Activated CD8-positive, alpha-beta memory T cell treated with anti-CD3 and anti-CD28 coated beads, Interleukin-2, amount 50 U/mL, for 24 hours (primary cell): ENCODE results near the gene MCOLN2.
"Not testable (repeated sequence)": the region's sequence is repeated elsewhere in the genome, so short reads cannot be mapped to it uniquely, and the experiment has no call there.

Experiments used
- DNase-seq: peaks from one replicate; pipeline ENCODE4 v3.0.0-alpha.2; 2020; ENCODE audit errors: extremely low read depth

Gene MCOLN2

DNA sequence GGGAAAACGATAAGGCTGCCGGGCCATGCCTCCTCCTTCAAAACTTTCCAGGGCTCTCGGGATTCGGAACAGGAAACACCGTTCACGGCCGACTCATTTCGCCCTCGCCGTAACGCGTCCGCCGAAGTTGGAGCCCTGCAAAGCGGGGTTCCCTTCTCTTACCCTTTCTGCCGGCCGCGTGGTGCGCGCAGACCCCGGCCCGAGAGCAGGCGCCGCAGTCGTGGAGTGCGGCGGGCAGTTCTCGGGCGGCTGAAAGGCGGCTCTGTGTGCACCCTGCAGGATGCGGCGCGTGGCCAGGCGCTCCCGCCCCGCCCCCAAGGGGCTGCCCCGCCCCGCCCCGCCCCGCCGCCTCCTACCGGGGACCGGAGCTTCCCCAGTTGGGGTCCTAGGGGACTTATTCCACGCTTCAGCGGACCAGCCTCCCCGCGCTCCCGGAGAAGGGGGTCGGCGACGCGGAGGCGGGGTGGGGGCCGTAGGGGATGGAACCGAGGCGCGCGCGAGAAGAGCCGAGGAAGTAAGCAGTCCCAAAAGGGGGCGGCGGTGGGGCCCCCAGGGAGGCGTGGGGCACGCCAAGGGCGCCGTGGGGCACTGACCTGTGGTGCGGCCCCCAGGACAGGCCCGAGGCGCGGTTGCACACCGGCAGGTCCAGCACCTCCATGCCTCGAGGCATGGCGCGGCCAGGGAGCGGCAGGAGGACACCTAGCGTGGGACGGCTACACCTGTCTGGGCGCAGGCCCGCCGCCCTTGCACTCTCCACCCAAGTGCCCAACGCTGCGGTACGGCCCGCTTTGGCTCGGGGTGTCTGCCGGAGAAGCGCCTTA lies at the start of gene MCOLN2:
Gene MCOLN2, minus strand, starts transcription at position 268 of the 821 bp plus-strand sequence. Its CDS starts 241 bp downstream, at position 27.
- DNase-seq = no peak

DNA sequence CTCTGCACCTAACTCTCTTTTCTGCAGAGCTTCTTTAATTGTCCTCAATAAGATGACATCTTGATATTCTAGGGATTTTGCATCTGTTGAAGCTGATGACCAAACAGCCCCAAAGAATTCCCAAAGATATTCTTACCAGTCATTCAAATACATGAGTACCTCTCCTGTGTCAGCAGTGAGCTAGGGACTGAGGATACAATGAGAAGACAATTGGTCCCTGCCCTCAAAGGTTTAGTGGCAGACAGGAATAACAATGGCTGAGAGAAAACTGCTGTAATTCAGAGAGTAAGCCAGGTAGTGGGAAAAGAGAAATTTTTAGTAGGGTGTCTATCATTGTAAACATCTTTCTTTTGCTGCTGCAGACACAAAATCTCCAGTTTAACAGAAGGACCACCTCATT lies 45.5 kb upstream of the MCOLN2 start:
- no peak for DNase-seq

- DNase-seq = no peak
These were observed 44.9 kb upstream of the MCOLN2 start for GRCh38 chr1:85041793-85042192.

DNA sequence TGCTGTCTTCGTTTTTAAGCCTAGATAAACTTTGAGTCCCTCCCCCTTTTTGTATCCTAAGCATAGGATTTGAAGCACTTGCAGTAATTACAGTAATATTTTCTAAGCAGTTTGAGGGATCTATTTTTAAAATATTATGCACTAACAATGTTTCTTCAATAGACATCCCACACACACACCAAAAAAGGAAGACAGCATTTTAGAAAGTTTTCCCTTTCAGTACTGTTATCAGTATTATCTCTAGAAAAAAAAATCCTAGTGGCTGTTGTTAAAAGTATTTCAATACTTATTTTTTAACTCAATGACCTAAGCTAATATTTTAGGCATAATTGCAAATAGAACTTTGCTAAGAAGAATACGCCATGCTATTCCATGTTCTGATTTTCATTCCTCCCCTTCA lies 36.3 kb upstream of the MCOLN2 start:
- no peak for DNase-seq

DNA sequence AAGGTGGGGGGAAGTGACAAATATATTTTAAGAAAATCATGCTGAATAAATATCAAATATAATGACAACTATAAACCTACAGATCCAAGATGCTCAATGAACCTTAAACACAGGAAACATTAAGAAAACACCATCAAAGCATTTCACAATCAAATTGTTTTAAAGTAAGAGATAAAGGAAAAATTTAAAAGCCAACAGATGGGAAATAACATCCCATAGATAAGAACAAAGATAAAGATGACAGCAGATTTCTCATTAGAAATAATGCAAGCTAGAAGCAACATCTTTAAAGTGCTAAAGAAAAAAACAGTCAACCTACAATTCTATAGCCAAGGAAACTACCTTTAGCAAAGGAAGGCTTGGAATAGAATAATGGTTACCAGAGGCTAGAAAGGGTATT lies 33.6 kb upstream of the MCOLN2 start:
- no peak for DNase-seq

DNA sequence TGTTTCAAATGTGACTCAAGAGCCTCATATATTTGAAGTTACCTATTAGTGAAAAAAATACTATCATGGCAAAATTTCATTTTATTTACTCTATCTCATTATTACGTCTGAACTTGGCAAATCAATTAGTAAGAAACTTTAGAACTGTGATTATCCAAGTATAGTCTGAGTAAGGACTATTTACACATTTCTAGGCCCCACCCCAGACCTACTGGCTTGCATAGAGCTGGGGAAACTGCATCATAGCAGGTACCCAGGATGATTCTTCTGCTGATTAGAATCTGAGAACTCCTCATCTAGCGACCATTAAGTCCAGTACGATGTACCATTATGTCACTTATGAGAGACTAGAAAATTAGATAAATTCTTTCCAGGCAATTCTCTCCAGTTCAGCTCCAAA lies 31.2 kb upstream of the MCOLN2 start:
- no peak for DNase-seq

DNA sequence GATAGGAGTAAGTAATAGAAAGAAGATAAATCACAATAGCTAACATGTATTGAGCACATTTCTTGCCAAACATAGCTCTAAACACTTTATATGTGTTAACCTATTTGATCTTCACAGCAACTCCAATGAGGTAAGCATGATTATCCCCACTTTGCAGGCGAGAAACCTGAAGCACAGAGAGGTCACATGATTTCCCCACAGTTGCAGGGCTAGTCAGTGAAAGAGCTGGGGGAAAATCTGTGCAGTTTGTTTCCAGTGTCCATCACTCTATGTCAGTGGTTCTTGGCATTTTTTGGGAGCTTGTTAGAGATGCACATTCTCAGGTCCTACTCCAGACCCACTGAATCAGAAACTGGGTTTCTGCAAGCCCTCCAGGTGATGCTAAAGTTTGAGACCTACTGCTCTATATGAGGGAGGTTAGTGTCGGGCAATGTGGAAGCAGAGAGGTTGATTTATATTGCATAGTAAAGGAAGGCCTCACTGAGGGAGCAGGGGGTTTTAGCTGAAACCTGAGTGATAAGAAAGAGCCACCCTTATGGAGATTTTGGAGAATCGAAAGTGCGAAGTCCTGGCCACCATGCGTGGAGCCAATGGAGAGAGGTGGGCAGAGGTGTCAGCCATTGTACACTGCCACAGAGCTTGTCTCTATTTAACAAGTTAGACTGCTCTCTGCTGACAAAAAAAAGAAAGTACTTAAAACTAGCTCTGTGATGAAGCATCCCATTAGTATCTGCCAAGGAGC lies 30.5 kb upstream of the MCOLN2 start:
- DNase-seq = no peak

- no peak for DNase-seq
These were observed 29.0 kb upstream of the MCOLN2 start for GRCh38 chr1:85025940-85026339.

- no peak for DNase-seq
These were observed 27.8 kb upstream of the MCOLN2 start for GRCh38 chr1:85024736-85025135.

DNA sequence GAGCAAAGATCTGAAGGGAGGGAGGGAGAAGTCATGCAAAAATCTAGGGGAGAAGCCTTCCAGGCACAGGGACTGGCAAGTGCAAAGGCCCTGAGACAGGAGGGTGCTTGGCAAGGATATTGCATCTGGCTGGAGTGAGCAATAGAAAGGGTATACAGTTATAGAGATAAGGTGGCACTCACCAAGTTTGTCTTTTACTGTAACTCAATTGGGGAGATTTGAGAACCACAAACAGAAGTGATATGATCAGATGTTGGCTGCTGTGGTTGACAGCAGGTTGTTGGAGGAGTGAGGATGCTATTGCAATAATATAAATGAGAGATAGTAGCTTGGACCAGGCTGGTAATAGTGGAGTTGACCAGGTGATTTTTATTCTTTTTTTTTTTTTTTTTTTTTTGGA lies 25.8 kb upstream of the MCOLN2 start:
- no peak for DNase-seq

DNA sequence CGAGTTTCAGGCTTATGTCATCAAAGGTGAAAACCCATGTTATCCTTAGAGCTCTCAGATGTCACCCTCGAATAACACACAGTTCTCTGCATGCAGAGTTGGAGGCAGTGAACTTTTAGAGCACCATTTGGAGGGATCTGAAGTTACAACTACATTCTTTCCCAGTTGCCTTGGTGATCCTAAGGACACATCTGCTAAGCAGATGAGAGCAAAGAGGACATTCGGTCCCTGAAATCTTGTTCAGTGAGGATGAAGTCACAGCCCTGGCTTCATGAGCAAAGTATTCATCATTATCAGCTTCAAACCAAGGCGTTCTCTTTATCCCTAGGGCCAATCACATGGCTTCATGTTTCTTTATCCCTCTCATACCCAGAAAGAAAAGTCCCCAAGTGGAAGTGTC lies 23.1 kb upstream of the MCOLN2 start:
- DNase-seq = no peak

DNA sequence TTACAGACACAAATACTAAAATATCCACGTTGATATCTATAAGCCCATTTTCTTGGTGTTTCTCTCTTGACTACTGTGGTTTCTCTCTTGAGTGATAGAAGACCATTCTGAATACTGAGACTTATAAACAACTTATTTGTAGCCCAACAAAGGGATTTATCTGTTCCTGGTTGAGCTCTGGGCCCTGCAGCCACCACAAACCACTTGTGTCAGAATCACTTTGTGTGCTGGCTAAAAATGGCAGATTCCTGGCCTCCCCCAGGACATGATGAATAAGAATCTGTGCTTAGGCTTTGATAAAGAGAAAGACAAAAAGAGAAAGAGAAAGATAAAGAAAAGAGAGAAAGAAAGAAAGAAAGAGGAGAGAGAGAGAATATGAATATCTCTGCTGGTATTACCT lies 18.9 kb upstream of the MCOLN2 start:
- no peak for DNase-seq

DNA sequence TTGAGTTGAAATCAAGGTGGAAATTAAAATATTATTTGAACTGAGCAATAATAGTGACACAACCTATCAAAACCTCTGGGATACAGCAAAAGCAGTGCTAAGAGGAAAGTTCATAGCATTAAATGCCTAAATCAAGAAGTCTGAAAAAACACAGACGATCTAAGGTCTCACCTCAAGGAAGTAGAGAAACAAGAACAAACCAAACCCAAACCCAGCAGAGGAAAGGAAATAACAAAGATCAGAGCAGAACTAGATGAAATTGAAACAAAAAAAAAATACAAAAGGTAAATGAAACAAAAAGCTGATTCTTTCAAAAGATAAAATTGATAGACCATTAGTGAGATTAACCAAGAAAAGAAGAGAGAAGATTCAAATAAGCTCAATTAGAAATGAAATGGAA lies 8.7 kb upstream of the MCOLN2 start:
- not testable (repeated sequence) for DNase-seq

DNA sequence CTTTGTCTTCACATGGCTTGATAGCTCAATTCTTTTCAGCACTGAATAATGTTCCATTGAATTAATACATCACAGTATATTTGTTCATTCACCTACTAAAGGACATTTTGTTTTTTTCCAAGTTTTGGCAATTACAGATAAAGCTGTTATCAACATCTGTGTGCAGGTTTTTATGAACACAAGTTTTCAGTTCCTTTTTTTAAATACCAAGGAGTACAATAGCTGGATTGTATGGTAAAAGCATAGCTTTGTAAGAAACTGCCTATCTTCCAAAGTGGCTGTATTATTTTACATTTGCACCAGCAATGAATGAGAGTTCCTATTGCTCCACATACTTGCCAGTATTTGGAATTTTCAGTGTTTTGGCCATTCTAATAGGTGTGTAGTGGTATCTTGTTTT lies 4.8 kb upstream of the MCOLN2 start:
- DNase-seq = no peak

- DNase-seq = no peak
These were observed 1.8 kb upstream of the MCOLN2 start for GRCh38 chr1:84998642-84999280.

DNA sequence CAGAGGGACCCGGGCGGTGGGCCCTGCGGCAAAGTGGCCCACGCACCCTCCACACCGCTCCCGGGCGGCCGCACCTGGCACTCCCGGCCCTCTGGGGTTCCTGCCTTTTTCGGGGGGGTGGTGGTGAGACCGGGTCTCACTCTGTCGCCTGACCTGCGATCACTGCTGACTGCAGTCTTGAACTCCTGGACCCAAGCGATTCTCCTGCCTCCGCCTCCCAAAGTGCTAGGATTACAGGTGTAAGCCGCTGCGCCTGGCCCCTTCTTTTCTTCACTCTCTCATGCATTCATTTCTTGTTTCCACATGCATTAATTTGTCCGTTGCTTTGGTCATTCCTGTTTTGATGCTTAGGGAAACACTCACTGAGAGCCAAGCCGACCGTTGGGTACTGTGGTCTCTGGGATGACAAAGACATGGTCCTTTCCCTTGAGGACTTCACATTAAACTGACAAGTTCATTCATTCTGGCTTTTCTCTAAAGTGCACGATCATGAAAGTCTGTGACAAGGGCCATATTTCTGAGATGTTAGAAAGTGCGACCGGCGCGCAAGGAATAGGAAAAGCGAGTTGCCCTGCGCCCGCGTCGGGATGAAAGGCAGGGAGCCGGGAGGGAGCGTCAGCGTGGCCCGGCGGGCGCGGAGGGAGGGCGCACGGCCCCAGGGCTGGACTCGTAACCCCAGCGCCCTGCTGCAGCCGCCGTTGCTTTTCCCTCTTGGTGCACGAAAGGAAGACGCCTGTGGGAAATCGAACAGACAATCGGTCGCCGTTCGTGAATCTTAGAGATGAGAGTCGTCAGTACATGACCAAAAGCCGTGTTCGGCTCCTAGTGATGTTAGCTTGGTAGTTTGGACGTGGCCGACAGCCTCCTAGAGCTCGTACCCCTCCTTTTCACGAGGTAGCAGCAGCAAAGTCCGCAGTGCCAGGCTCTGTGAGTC lies 1.0 kb upstream of the MCOLN2 start:
- no peak for DNase-seq

- DNase-seq = no peak
These were observed 1.2 kb downstream of the MCOLN2 start for GRCh38 chr1:84995484-84996334.

DNA sequence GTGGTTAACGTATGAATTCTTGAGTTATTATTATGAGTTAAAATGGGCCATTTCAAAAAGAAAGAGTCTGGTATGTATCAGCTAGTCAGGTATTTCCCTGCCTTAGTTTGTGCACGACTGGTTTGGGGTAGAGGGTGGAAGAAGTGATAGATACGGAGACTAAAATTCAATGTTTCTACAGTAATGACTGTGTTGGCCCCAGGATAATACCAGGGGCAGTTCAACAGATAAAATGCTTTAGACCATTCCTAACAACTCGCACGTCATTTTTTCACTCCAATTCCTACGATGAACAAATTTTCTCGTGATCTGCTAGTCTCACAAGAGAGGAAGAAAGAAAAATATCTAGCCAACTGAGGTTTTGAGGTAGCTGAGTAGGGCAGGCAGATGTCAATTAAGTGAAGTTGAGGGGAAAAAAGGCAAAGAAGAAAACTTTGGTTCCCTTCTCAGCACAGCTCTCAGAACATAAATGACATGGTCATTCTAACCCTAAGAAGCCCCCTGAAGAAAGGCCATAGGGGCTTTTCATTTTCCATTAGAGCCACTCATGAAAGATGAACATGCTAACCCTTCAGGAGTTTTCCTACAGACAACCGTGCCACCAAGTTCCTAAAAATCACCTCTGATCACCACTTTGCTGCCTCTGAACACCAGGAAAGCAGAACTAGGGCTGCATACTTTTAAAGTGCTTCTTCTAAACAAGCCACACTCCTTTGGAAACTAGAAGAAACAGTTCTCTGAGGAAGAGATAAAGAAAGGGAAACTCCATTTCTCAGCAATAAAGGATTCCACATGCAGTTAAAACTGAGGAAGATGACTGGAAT lies 5.6 kb downstream of the MCOLN2 start:
- DNase-seq = no peak

DNA sequence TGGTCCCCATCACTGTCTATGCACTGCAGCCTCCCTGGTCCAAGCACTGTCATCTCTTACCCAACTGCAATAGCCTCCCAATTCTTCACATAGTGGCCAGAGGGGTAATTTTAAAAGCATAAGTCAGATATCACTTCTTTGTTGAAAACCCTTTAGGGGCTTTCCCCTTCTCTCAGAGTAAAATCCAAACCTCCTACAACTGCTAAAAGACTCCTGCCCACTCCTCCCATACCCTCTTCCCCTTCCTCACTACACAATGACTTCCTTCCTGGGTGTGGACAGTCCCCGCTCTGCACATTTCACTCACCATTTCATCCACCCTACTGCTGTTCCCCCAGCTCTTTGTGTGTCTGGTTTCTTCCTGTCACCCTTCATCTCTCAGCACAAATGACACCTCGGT lies 8.3 kb downstream of the MCOLN2 start:
- no peak for DNase-seq

GRCh38 chr1:84986561-84986960 lies 10.4 kb downstream of the MCOLN2 start:
- not testable (repeated sequence) for DNase-seq
